VCaP (cell line): Measurements from ENCODE around the gene KDM4C.
"Not testable (repeated sequence)": the region's sequence is repeated elsewhere in the genome, so short reads cannot be mapped to it uniquely, and the experiment has no call there.

Experiments used
- H3K27ac ChIP-seq: fragments of 450-650 bp; 2 replicates; pipeline ENCODE4 v1.5.1; 2017
- TF ChIP-seq, protein P1 (sequence below): fragments of 450-650 bp; conservative IDR thresholded peaks from 2 replicates; pipeline ENCODE4 v1.5.1; 2017; ENCODE audit warnings: mild to moderate bottlenecking, moderate library complexity

Gene KDM4C

DNA sequence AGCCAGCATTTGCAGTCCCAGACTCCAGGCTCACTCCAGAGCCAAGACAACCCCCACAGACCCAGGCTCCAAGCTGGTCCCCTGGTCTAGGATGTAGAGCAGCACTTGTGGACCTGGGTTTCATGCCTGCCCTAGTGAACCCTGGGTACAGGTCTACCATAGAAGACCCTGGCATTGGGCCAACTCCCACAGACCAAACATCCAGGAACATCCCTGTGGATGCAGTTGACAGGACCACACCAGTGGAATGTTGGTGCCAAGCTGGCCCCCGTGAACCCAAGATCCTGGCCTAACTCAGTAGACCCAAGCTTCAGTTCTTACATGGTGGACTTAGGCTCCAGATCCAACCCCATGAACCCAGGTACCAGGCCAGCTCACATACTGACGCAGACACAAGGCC lies 250.6 kb downstream of the KDM4C start:
- no peak overlapping the region for H3K27ac ChIP-seq
- TF ChIP-seq, protein P1, sequence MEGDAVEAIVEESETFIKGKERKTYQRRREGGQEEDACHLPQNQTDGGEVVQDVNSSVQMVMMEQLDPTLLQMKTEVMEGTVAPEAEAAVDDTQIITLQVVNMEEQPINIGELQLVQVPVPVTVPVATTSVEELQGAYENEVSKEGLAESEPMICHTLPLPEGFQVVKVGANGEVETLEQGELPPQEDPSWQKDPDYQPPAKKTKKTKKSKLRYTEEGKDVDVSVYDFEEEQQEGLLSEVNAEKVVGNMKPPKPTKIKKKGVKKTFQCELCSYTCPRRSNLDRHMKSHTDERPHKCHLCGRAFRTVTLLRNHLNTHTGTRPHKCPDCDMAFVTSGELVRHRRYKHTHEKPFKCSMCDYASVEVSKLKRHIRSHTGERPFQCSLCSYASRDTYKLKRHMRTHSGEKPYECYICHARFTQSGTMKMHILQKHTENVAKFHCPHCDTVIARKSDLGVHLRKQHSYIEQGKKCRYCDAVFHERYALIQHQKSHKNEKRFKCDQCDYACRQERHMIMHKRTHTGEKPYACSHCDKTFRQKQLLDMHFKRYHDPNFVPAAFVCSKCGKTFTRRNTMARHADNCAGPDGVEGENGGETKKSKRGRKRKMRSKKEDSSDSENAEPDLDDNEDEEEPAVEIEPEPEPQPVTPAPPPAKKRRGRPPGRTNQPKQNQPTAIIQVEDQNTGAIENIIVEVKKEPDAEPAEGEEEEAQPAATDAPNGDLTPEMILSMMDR: no peak

DNA sequence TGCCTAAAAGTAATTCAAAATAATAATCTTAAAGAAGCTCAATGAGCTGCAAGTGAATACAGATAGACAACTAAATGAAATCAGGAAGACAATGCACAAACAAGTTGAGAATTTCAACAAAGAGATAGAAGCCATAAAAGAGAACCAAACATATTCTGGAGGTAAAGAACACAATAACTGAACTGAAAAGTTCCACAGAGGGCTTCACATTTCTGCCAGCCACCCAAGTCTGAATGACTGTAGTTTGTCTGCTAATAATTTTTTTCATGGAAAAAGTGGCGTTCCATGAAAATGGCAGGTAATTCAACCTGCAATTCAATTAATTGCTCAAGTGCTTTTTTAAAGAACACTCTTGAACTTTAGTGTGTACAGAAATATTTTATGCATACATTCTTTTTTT lies 251.3 kb downstream of the KDM4C start:
- TF ChIP-seq, protein P1: no peak

DNA sequence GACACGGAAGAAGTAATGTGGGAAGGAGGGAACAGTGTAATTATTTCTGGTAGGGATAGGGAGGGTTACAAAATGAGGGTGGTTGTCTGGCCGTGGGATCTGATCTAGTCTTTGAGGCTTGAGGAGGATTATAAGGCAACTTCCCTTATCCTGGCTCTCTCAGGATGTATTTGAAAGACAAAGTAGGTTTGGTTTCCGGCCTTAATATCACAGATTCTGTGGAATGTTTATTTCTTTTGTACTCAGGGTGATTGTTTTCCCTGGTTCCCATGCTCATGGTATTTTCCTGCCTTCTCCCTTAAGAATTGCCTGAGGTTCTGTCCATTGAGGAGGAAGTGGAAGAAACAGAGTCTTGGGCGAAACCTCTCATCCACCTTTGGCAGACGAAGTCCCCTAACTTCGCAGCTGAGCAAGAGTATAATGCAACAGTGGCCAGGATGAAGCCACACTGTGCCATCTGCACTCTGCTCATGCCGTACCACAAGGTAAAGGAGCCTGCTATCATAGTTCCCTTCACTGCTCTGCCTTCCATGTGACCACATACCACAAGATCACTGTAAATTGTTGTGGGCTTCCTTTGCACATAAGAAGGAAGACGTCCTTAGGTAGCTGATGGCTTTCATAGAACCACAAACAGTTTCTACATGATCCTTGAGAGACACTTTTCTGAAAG lies 253.8 kb downstream of the KDM4C start:
- TF ChIP-seq, protein P1: no peak
- no peak overlapping the region for H3K27ac ChIP-seq

More for the DNA sequence above, 251.3 kb downstream of the KDM4C start:
- H3K27ac ChIP-seq: no peak overlapping the region

DNA sequence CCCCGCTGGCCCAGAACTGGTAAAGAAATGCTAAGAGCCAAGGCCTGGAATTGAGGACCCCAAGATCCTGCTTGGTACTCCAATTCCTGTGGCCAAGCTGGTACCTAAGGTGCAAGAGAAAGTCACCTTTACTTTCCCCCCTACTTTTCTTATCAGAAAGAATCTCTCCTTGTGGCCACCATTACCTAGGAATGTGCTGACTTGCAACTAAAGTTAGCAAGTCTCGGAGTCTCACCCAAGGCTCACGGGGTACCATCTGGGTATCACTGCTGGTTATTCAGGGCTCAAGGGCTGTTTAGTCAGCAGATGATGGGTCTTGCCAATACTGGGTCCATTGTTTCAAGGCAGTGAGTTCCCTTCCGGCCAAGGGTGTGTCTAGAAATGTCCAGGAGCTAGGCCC lies 270.2 kb downstream of the KDM4C start:
- TF ChIP-seq, protein P1: no peak
- H3K27ac ChIP-seq: no peak overlapping the region

DNA sequence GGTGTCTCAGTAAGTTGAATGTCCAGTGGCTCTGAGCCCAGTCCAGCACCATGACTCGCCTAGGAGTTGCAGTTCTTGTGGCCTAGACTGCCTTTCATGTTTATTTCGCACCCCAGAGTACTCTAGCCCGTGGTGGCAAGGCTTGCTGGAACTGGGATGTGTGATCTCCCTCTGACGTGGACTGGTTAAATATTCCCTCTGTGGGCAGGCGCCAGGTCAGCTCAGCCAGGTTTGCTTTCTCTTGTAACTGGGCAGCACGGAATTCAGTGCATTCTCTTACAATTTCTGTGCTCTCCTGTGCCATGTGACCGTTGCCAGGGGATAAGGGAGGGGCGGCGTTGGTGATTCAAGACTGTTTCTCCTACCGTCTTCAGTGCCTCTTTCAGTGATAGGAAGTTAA lies 270.8 kb downstream of the KDM4C start:
- no peak overlapping the region for H3K27ac ChIP-seq
- TF ChIP-seq, protein P1: no peak

DNA sequence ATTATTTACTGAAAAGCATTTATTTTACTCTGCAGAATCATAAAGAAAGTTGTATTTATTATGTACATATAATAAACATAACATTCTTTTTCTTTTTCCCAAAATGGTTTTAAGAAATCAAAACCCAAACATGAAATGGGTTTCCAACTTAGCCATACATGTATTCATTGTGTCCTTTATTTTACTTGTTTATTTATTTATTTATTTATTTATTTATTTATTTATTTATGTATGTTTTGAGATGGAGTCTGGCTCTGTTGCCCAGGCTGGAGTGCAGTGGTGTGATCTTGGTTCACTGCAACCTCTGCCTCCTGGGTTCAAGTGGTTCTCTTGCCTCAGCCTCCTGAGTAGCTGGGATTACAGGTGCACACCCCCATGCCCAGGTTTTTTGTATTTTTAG lies 273.2 kb downstream of the KDM4C start:
- H3K27ac ChIP-seq: not testable (repeated sequence)

DNA sequence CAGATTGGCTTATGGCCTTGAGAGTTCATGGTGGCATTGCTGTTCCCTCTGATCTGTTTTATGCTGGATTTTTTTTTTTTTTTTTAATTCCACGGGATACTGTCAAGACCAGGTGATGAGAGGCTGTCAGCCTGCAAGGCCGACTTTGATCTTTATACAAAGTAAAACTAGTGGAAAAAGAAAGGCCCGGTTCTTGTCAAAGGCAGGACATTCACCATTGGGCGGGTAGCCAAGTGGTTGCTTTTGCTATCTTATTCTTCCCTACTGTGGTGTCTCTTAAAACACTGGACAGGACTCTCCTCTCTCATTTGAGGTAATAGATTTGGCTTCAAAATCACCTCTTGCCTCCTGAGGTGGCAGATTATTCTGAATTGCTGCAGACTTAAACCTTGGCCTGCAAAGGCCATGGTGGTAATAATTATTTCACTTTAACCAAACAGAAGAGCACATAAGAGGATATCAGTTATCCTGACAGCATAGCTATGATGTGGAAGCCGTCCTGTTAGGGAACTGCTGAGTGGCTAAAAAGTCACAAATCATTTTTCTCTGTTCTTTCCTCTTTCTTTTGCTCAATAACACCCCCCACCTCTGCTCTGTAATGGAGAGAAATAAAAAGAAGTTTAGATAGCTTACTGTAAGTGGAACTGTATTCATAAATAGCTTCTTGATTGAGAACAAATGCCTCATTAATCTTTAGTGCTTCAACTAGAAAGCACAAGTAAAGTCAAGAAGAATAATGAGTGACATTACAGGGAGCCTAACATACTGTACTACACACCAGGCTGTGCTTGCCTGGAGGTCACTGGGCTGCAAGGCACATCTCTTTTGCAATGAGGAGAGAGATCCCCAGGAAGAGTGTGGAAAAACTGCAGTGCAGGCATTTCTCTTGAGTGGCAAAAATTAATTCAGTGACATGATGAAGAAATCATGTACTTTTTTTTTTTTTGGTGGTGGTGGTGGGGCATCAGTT lies 275.6 kb downstream of the KDM4C start:
- TF ChIP-seq, protein P1: no peak
- no peak overlapping the region for H3K27ac ChIP-seq
